CMK (cell line): ENCODE measurements around the gene SUFU.
"Not testable (repeated sequence)": the region's sequence is repeated elsewhere in the genome, so short reads cannot be mapped to it uniquely, and the experiment has no call there.

Experiments
- DNase-seq: peaks from one replicate; pipeline ENCODE4 v3.0.0-alpha.2; 2010; ENCODE audit warnings: low read depth

The SUFU gene

GRCh38 chr10:102480396-102480795, 23.4 kb upstream of the SUFU start:
- DNase-seq, result no peak

GRCh38 chr10:102484021-102484420, 19.8 kb upstream of the SUFU start:
- DNase-seq, result no peak

GRCh38 chr10:102485093-102485784, 18.5 kb upstream of the SUFU start:
- DNase-seq, result no peak

GRCh38 chr10:102491136-102491535, 12.6 kb upstream of the SUFU start:
- DNase-seq, result no peak

DNA sequence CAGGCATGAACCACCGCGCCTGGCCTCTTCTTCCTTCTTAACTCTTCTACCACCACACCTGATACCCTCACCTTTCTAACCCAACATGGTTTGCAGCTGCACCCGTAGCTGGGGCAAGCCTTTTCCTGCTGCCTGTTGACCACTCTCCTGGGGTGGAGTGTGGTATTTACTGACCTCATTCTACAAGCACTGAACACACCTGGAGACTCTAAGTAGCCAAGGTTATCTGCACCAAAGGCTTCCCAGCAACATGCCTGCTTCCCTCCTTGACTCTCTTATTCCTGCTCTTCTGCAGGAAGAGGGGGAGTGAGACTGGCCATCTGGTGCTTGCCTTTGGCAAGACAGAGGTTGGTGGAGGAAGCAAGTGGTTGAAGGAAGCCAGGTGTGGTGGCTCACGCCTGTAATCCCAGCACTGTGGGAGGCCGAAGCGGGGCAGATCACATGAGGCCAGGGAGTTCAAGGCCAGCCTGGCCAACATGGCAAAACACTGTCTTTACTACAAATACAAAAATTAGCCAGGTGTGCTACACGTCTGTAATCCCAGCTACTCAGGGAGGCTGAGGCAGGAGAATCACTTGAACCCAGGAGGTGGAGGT, 11.3 kb upstream of the SUFU start:
- DNase-seq, result no peak

DNA sequence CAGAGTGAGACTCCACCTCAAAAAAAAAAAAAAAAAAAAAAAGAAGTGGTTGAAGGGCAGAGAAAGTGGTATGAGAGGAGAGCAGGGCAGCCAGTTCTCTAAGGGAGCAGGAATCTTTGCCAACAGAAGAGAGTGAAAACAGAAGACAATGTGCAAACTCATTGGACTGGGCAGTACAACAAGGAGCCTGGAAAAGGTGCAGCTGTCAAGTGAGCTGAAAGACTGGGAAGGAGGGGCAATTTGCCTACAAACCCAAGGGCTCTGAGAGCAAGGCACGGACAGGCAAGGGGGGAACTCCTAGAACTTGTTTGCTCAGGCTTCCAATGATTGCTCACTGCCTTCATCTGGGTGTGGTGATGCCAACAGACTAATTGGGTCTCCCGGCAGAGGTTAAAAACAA, 10.8 kb upstream of the SUFU start:
- DNase-seq, result no peak

- DNase-seq, result no peak
These were observed 10.0 kb upstream of the SUFU start for GRCh38 chr10:102493771-102494170.

GRCh38 chr10:102497545-102497944, 6.2 kb upstream of the SUFU start:
- DNase-seq, result no peak

DNA sequence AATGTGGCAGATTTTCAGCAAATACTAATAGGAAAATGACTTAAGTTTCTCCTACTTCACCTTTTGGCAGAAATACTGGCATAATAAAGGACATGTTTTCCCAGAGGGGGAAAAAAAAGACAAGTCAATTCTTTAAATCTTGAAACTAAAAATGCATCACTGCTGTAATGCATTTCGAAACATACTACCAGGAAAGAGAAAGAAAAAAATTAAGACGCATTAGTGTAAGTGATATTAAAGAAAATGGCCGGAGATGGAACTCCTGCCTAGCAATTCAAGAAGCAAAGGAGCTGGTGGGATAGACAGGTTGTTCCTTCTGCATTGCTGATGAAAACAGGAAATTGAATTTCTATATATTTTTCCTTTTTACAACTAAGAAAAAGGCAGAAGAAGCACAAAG, 4.4 kb upstream of the SUFU start:
- DNase-seq, result no peak

DNA sequence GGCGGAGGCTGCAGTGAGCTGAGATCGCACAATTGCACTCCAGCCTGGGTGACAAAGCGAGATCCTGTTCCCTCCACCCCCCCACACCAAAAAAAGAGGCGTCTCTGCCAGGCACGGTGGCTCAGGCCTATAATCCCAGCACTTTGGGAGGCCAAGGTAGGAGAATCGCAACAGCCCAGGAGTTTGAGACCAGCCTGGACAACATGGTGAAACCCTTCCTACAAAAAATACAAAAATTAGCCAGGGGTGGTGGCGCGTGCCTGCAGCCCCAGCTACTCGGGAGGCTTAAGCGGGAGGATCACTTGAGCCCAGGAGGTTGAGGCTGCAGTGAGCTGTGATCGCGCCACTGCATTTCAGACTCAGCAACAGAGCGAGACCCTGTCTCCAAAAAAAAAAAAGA, 3.1 kb upstream of the SUFU start:
- DNase-seq, result not testable (repeated sequence)

DNA sequence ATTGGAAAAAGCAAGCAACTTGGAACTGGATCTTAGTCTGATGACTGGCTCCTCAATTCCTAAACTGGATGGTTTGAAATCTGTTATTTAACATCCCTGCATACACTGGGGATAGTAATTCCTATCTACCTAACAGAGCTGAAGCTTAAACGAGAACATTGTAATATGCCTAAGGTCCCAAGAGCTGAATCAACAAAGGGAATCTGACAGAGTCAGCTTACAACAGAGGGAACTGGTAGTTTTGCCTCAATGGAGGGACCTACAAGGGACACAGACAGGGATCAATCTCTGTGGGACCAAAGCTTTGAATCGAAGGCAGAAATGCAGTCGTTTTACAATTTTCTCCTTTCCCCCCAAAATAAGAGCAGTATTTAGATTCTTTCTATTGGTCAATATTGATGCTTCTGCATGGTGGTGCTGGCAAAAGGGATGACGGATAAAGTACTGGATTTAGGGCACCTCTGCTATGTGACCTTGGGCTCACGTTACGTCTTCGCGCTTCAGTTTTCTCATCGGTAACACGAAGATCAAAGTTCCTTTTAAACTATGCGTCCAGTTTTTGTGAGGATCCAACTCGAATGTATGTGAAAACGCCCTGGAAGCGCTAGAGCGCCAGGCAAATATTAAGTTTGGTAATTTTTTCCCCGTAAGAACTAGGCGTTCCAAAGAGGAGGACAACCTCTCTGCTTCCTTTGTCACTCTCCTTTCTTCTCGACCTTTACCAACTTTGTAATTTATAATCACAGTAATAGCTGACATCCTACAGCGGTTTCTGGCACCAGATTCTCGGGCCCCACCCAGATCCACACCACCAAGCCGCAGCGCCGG, 2.4 kb upstream of the SUFU start:
- no peak for DNase-seq

- peak; percentile 98 for DNase-seq
These were observed 1.8 kb upstream of the SUFU start for GRCh38 chr10:102502029-102502336.

- peak; percentile 100 for DNase-seq
These were observed 1.2 kb upstream of the SUFU start, which contains the start of gene ACTR1A for GRCh38 chr10:102502337-102503151. TSS of gene ACTR1A (minus strand) at chr10:102502712. CDS start at chr10:102502647, 65 bp downstream.

- peak; percentile 37 for DNase-seq
These were observed 605 bp downstream of the SUFU start for GRCh38 chr10:102504179-102504975.

DNA sequence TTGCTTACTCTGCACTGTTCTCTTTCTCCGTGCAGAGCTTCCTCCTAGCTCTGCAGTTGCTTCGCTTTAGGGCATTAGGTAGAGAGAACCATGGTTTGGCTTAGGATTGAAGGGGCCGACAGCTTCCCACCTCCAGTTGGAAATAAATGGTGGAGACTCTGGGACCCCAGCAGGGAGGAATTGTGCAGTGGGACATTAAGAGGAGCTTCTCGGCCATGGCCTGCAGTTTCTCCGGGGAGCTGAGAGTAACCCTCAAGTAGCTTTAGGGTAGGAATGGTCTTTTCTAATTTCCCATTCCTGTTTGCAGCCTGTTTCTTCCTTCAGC, 1.2 kb downstream of the SUFU start:
- no peak for DNase-seq

- no peak for DNase-seq
These were observed 1.8 kb downstream of the SUFU start for GRCh38 chr10:102505462-102506115.

GRCh38 chr10:102507521-102507920, 3.7 kb downstream of the SUFU start:
- no peak for DNase-seq

GRCh38 chr10:102508506-102508905, 4.7 kb downstream of the SUFU start:
- DNase-seq, result no peak

GRCh38 chr10:102509387-102509786, 5.6 kb downstream of the SUFU start:
- no peak for DNase-seq

DNA sequence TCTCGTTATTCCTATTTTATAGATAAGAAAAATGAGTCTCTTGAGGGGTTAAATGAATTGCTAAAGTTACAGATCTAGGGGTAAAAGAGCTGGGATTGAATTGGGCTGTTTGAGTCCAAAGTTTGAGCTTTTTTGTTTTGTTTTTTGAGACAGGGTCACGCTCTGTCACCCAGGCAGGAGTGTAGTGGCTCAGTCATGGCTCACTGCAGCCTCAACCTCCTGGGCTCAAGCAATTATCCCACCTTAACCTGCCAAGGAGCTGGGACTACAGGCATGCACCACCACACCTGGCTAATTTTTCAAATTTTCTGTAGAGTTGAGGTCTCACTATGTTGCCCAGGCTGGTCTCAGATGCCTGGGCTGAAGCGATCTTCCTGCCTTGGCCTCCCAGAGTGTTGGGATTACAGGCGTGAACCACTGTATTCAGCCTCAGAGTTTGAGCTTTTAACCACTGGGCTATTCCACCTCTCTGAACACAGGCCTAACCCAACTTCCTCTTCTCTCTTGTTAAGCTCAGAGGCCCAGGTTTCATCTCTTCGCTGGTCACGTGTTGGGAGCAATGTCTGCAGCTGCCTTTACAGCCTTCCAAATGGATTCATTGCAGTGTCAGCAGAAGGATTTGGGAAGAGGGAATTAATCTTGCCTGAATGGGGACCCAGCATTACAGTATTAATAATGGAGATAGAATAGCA, 8.0 kb downstream of the SUFU start:
- no peak for DNase-seq
